ENCODE data around the gene NTNG1. TPM values are rescaled to one million over a fixed set of nuclear protein-coding genes. Genes with fewer than 3 reads are reported as not detected.

Gene NTNG1
- total RNA-seq, 1 experiment from 2014 or later = not detected

- POLR2A ChIA-PET = interaction anchor here (1.1 kb wide), 1 partner anchor 79 kb away, joined by 3 read pairs; no protein-coding TSS in a partner anchor
- no peak overlapping the region for H3K4me3 Mint-ChIP-seq (ENCODE audit: unreplicated experiment)
- no peak for TF ChIP-seq CTCF (IDR thresholded peaks at IDR 0.05; ENCODE audit: unreplicated experiment)
- H3K9me3 Mint-ChIP-seq (ENCODE audit: unreplicated experiment) = no peaks in the 10 kb centered on the region
- no peaks in the 10 kb centered on the region for H3K4me1 Mint-ChIP-seq (ENCODE audit: insufficient read depth, unreplicated experiment)
- no peak overlapping the region for H3K27ac Mint-ChIP-seq (ENCODE audit: low read depth, unreplicated experiment)
- no TSS peak for BruUV-seq (replicated peaks)
- H3K36me3 Mint-ChIP-seq (ENCODE audit: insufficient read depth, unreplicated experiment) = no peaks in the 10 kb centered on the region
- intact Hi-C loops (cut with micrococcal nuclease) = no loop called here
- CTCF ChIA-PET = interaction anchor here (0.6 kb wide), 2 partner anchors 188 to 261 kb away, joined by 3 read pairs; no protein-coding TSS in a partner anchor
- no peaks in the 10 kb centered on the region for H3K27me3 Mint-ChIP-seq (ENCODE audit: insufficient read depth, unreplicated experiment)
- no peak for DNase-seq (ENCODE audit: unreplicated experiment)
Measured at GRCh38 chr1:107493111-107493716, 352.4 kb downstream of the NTNG1 start.

GRCh38 chr1:107494061-107494460, 353.2 kb downstream of the NTNG1 start:
- Mint-ChIP-seq H3K9me3 (ENCODE audit: unreplicated experiment) (no peaks in the 10 kb centered on the region), H3K4me1 (ENCODE audit: insufficient read depth, unreplicated experiment) (no peaks in the 10 kb centered on the region), H3K4me3 (ENCODE audit: unreplicated experiment) (no peak overlapping the region), H3K36me3 (ENCODE audit: insufficient read depth, unreplicated experiment) (no peaks in the 10 kb centered on the region), H3K27me3 (ENCODE audit: insufficient read depth, unreplicated experiment) (no peaks in the 10 kb centered on the region), H3K27ac (ENCODE audit: low read depth, unreplicated experiment) (no peak overlapping the region)
- BruUV-seq (replicated peaks) = no TSS peak
- TF ChIP-seq CTCF (IDR thresholded peaks at IDR 0.05; ENCODE audit: unreplicated experiment) = no peak
- ChIA-PET CTCF (no interaction called here), POLR2A (interaction anchor here (1.1 kb wide), 1 partner anchor 78 kb away, joined by 3 read pairs; no protein-coding TSS in a partner anchor)
- intact Hi-C loops (cut with micrococcal nuclease) = no loop called here
- DNase-seq (ENCODE audit: unreplicated experiment) = no peak

- CTCF ChIA-PET = interaction anchor here (0.6 kb wide), 1 partner anchor 137 kb away, joined by 3 read pairs; no protein-coding TSS in a partner anchor
- Mint-ChIP-seq H3K9me3 (ENCODE audit: unreplicated experiment) (no peaks in the 10 kb centered on the region), H3K27me3 (ENCODE audit: insufficient read depth, unreplicated experiment) (no peaks in the 10 kb centered on the region), H3K36me3 (ENCODE audit: insufficient read depth, unreplicated experiment) (no peaks in the 10 kb centered on the region), H3K27ac (ENCODE audit: low read depth, unreplicated experiment) (no peak overlapping the region), H3K4me3 (ENCODE audit: unreplicated experiment) (no peak overlapping the region), H3K4me1 (ENCODE audit: insufficient read depth, unreplicated experiment) (no peaks in the 10 kb centered on the region)
- BruUV-seq (replicated peaks) = no TSS peak
- DNase-seq (ENCODE audit: unreplicated experiment) = no peak
- intact Hi-C loops (cut with micrococcal nuclease) = no loop called here
- no peak for TF ChIP-seq CTCF (IDR thresholded peaks at IDR 0.05; ENCODE audit: unreplicated experiment)
- POLR2A ChIA-PET = no interaction called here
Measured at GRCh38 chr1:107496002-107496401, 355.2 kb downstream of the NTNG1 start.

GRCh38 chr1:107499139-107499744, 358.4 kb downstream of the NTNG1 start:
- POLR2A ChIA-PET = interaction anchor here (1.5 to 1.9 kb wide), 2 partner anchors 8 to 13 kb away, joined by 3 to 4 read pairs; no protein-coding TSS in a partner anchor
- Mint-ChIP-seq H3K9me3 (ENCODE audit: unreplicated experiment) (no peaks in the 10 kb centered on the region), H3K27ac (ENCODE audit: low read depth, unreplicated experiment) (no peak overlapping the region), H3K27me3 (ENCODE audit: insufficient read depth, unreplicated experiment) (no peaks in the 10 kb centered on the region), H3K4me1 (ENCODE audit: insufficient read depth, unreplicated experiment) (no peaks in the 10 kb centered on the region), H3K4me3 (ENCODE audit: unreplicated experiment) (no peak overlapping the region), H3K36me3 (ENCODE audit: insufficient read depth, unreplicated experiment) (no peaks in the 10 kb centered on the region)
- TF ChIP-seq CTCF (IDR thresholded peaks at IDR 0.05; ENCODE audit: unreplicated experiment) = no peak
- CTCF ChIA-PET = interaction anchor here (0.5 to 1.3 kb wide), 4 partner anchors 30 to 223 kb away, joined by 3 to 4 read pairs (median 3); no protein-coding TSS in a partner anchor
- intact Hi-C loops (cut with micrococcal nuclease) = no loop called here
- BruUV-seq (replicated peaks) = no TSS peak
- no peak for DNase-seq (ENCODE audit: unreplicated experiment)
